Measurements from ENCODE around the gene DNAJC22.
"Not testable (repeated sequence)": the region's sequence is repeated elsewhere in the genome, so short reads cannot be mapped to it uniquely, and the experiment has no call there.

DNA sequence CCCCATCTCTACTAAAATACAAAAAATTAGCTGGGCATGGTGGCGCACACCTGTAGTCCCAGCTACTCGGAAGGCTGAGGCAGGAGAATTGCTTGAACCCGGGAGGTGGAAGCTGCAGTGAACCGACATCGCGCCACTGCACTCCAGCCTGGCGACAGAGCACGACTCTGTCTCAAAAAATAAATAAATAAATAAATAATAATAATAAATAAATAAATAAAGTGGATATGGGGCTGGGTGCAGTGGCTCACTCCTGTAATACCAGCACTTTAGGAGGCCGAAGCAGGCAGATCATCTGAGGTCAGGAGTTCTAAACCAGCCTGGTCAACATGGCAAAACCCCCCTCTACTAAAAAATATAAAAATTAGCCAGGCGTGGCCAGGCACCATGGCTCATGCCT is 29.6 kb upstream of the DNAJC22 start:
- not testable (repeated sequence) for TF ChIP-seq BHLHE40 (IDR thresholded peaks at IDR 0.05; ENCODE audit: borderline replicate concordance); CTBP1 (IDR thresholded peaks at IDR 0.05; ENCODE audit: borderline replicate concordance); TARDBP (IDR thresholded peaks at IDR 0.05); SUZ12 (IDR thresholded peaks at IDR 0.05); SP1 (IDR thresholded peaks at IDR 0.05); LEF1 (IDR thresholded peaks at IDR 0.05; ENCODE audit: borderline replicate concordance); FOXA1 (IDR thresholded peaks at IDR 0.05); HDGF (IDR thresholded peaks at IDR 0.05; ENCODE audit: borderline replicate concordance); ARNT (IDR thresholded peaks at IDR 0.05); FOXM1 (IDR thresholded peaks at IDR 0.05; ENCODE audit: borderline replicate concordance); ELF4 (IDR thresholded peaks at IDR 0.05)

Data from HEK293T (cell line).